D721Med (cell line): ENCODE results near the gene CDH13.

Experiments
- DNase-seq: peaks from one replicate; pipeline ENCODE4 v3.0.0; 2011; ENCODE audit warnings: low spot score; ENCODE audit not compliant: insufficient read length
- FAIRE-seq: peaks from 2 replicates; lab custom pipeline; 2011; peaks lifted over from hg19 to GRCh38; lab: Jason Lieb, UNC
- TF ChIP-seq, protein P1 (sequence below): IDR thresholded peaks from 2 replicates; pipeline ENCODE4 v1.5.1; 2012; ENCODE audit warnings: mild to moderate bottlenecking, control low read depth; ENCODE audit not compliant: insufficient read depth; ENCODE audit errors: missing control alignments

CDH13 gene

GRCh38 chr16:83685615-83686165, 1058.9 kb downstream of the CDH13 start:
- TF ChIP-seq, protein P1, sequence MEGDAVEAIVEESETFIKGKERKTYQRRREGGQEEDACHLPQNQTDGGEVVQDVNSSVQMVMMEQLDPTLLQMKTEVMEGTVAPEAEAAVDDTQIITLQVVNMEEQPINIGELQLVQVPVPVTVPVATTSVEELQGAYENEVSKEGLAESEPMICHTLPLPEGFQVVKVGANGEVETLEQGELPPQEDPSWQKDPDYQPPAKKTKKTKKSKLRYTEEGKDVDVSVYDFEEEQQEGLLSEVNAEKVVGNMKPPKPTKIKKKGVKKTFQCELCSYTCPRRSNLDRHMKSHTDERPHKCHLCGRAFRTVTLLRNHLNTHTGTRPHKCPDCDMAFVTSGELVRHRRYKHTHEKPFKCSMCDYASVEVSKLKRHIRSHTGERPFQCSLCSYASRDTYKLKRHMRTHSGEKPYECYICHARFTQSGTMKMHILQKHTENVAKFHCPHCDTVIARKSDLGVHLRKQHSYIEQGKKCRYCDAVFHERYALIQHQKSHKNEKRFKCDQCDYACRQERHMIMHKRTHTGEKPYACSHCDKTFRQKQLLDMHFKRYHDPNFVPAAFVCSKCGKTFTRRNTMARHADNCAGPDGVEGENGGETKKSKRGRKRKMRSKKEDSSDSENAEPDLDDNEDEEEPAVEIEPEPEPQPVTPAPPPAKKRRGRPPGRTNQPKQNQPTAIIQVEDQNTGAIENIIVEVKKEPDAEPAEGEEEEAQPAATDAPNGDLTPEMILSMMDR: no peak
- no peak for FAIRE-seq
- no peak for DNase-seq

DNA sequence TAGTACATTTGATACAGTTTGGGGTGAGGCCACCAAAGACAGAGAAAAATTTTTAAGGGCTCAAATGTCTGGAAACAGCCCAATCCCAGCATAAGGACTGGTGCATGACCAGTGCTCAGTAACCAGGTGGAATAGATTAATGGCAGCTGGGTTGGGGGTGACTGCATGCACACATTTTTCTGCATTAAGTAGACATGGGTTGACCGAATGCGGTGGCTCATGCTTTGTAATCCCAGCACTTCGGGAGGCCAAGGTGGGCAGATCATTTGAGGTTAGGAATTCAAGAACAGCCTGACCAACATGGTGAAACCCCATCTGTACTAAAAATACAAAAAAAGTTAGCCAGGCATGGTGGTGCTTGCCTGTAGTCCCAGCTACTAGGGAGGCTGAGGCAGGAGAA, 1060.0 kb downstream of the CDH13 start:
- DNase-seq (no peak), FAIRE-seq (no peak)
- TF ChIP-seq, protein P1: no peak

GRCh38 chr16:83689385-83689831, 1062.6 kb downstream of the CDH13 start:
- DNase-seq (no peak), FAIRE-seq (no peak)
- TF ChIP-seq, protein P1: no peak

DNA sequence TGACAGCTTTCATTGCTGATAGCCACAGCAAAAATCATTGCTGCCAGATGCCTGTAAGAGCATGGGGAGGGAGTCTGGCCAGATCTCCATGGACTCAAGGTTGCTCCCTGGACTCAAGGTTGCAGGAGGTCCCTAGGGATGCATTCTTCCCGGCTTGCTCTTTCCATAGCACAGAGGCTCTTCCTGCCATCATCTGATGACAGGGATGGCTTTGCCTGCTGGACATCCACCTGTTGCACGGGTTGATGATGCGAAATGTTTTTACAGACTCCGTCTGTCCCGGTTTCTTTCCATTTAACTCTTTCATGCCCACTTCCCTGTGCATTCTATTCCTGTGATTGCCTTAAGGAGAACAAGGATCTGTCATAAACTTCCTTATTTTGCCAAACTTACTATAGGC, 1065.5 kb downstream of the CDH13 start:
- TF ChIP-seq, protein P1: no peak
- no peak for DNase-seq
- FAIRE-seq: no peak

DNA sequence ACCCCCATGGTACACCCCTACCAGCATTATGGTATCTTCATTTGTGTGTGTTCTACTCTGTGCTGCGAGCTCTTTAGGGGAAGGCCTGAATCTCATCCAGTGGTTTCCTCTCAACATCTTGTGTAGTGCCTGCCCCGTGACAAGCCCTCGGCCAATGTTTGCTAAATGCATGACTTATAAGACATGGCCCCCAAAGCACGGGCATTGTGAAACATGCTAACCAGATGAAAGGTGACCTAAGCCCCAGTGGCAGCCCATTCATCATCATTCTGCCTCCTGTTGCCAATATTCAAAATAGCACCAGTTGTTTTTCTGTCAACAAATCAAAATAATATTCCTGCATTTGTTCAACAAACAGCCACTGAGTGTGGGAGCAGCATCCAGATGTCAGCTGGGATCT, 1072.2 kb downstream of the CDH13 start:
- no peak for FAIRE-seq
- TF ChIP-seq, protein P1: no peak
- DNase-seq: no peak

DNA sequence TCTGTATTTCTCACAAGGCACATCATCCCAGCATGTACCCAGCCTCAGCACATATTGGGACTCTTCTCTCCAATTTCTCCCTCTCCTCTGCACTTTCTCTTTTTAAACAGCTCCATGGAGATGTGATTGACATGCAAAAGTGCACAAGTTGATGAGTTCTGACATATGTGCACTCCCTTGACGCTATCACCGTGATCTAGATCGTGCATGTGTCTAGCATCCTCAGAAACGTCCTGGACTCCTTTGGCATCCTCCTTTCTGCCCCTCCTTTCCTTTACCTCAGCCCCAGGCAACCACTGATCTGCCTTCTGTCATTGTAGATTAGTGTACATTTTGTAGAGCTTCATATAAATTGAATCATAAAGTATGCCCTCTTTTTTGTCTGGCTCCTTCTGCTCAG, 1073.0 kb downstream of the CDH13 start:
- DNase-seq (no peak), FAIRE-seq (no peak)
- TF ChIP-seq, protein P1: no peak

DNA sequence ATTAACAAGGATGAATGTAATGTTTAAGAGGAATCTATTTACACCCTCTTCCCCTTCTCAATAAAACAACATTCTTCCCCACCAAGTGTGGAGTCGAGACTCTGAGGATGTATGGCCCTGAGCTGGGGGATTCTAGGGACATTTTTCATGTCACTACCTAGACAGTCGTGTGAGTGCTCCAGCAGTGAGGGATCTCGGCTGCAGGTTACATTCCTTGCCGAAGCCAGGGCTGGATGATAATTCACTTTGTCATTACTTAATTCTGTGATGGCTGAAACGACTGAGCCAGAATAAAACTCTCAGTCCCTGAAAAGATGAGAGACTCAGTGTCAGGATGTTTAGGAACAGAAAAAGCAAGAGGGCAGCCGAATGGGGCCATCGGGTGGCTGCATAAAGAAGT, 1074.1 kb downstream of the CDH13 start:
- FAIRE-seq (no peak), DNase-seq (no peak)
- TF ChIP-seq, protein P1: no peak
